ENCODE data around the gene SREBF1.

Gene SREBF1

GRCh38 chr17:17767154-17767869 is 69.5 kb downstream of the SREBF1 start:
- Histone ChIP-seq H3K4me3 (ENCODE audit: low read depth in 1 of 2, low read length in 2 of 2) (no peak overlapping the region), H3K4me1 (ENCODE audit: control insufficient read depth in 1 of 2, insufficient read depth in 2 of 2, low read length in 2 of 2) (peaks cover 7 to 75% of the 10 kb centered on the region in 2 donors), H3K27me3 (ENCODE audit: low read depth, low read length) (no peaks in the 10 kb centered on the region), H3K27ac (ENCODE audit: low read length) (no peak overlapping the region), H3K9me3 (ENCODE audit: control insufficient read depth in 1 of 2, low read length in 2 of 2) (no peaks in the 10 kb centered on the region), H3K36me3 (ENCODE audit: control insufficient read depth in 1 of 2, insufficient read depth in 2 of 2, low read length in 2 of 2) (no peaks in the 10 kb centered on the region)

DNA sequence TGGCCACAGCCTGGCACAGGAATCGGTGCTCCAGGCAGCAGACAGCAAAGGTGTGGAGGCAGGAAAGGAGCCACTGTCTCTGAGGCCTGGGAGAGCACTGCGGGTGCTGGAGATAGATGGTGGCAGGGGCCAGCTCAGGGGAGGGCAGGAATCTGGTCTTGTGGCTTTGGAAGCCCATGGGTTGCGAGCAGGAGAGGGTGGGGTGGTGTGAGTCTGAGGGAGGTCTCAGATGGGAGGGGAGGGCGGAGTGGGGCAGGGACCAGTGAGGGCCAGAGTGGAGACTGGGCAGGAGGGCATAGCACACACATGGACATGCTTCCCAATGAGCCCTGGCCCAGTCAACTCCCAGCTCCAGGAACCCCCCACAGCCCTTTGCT is 70.1 kb downstream of the SREBF1 start:
- no peak overlapping the region for H3K4me3 ChIP-seq (ENCODE audit: low read depth in 1 of 2, low read length in 2 of 2)
- peaks cover 7 to 74% of the 10 kb centered on the region in 2 donors for H3K4me1 ChIP-seq (ENCODE audit: control insufficient read depth in 1 of 2, insufficient read depth in 2 of 2, low read length in 2 of 2)
- H3K27ac ChIP-seq (ENCODE audit: low read length): no peak overlapping the region
- H3K9me3 ChIP-seq (ENCODE audit: control insufficient read depth in 1 of 2, low read length in 2 of 2): no peaks in the 10 kb centered on the region
- no peaks in the 10 kb centered on the region for H3K27me3 ChIP-seq (ENCODE audit: low read depth, low read length)
- no peaks in the 10 kb centered on the region for H3K36me3 ChIP-seq (ENCODE audit: control insufficient read depth in 1 of 2, insufficient read depth in 2 of 2, low read length in 2 of 2)

GRCh38 chr17:17766077-17766743 is 70.6 kb downstream of the SREBF1 start:
- H3K9me3 ChIP-seq (ENCODE audit: control insufficient read depth in 1 of 2, low read length in 2 of 2): no peaks in the 10 kb centered on the region
- H3K4me3 ChIP-seq (ENCODE audit: low read depth in 1 of 2, low read length in 2 of 2): no peak overlapping the region
- peaks cover 7 to 70% of the 10 kb centered on the region in 2 donors for H3K4me1 ChIP-seq (ENCODE audit: control insufficient read depth in 1 of 2, insufficient read depth in 2 of 2, low read length in 2 of 2)
- H3K27me3 ChIP-seq (ENCODE audit: low read depth, low read length): no peaks in the 10 kb centered on the region
- no peak overlapping the region for H3K27ac ChIP-seq (ENCODE audit: low read length)
- H3K36me3 ChIP-seq (ENCODE audit: control insufficient read depth in 1 of 2, insufficient read depth in 2 of 2, low read length in 2 of 2): no peaks in the 10 kb centered on the region

DNA sequence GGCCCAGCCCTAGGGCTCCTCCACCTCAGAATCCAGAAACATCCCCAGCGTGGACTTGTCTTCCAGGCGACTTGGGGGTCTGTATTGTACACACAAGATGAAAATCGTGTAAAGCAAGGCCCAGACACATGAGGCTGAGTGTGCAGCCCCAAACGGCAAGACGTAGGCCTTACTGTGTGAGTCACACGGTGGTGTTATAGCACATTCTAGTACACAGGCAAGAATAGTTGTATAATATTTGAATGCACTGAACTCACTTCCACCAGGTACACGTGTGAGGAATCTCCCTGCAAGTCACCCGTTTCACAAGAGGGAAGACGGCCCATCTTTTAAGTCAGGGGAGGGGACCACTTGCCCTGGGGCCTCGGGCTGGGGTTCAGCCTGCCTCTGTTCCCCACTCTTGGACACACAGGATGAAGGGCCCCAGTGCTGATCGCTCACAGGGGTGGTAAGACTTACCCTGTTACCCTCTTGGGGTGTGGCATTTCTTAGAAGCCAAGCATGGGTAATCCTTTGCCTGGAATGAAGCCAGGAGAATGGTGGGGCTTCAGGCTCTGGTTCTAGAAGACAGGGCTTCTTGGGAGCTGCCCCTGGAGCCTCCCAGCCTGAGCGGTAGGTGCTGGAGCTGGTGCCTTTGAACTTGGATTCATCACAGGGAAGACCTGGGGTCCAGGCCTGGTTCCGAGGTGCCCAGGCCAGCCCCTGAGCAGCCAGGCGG is 71.3 kb downstream of the SREBF1 start:
- H3K4me3 ChIP-seq (ENCODE audit: low read depth in 1 of 2, low read length in 2 of 2): no peak overlapping the region
- H3K27ac ChIP-seq (ENCODE audit: low read length): no peak overlapping the region
- no peaks in the 10 kb centered on the region for H3K36me3 ChIP-seq (ENCODE audit: control insufficient read depth in 1 of 2, insufficient read depth in 2 of 2, low read length in 2 of 2)
- H3K4me1 ChIP-seq (ENCODE audit: control insufficient read depth in 1 of 2, insufficient read depth in 2 of 2, low read length in 2 of 2): peaks cover 7 to 70% of the 10 kb centered on the region in 2 donors
- H3K9me3 ChIP-seq (ENCODE audit: control insufficient read depth in 1 of 2, low read length in 2 of 2): no peaks in the 10 kb centered on the region
- H3K27me3 ChIP-seq (ENCODE audit: low read depth, low read length): no peaks in the 10 kb centered on the region

GRCh38 chr17:17763734-17764133 is 73.1 kb downstream of the SREBF1 start:
- no peaks in the 10 kb centered on the region for H3K9me3 ChIP-seq (ENCODE audit: control insufficient read depth in 1 of 2, low read length in 2 of 2)
- peaks cover 7 to 53% of the 10 kb centered on the region in 2 donors for H3K4me1 ChIP-seq (ENCODE audit: control insufficient read depth in 1 of 2, insufficient read depth in 2 of 2, low read length in 2 of 2)
- H3K36me3 ChIP-seq (ENCODE audit: control insufficient read depth in 1 of 2, insufficient read depth in 2 of 2, low read length in 2 of 2): no peaks in the 10 kb centered on the region
- H3K27me3 ChIP-seq (ENCODE audit: low read depth, low read length): no peaks in the 10 kb centered on the region
- H3K27ac ChIP-seq (ENCODE audit: low read length): no peak overlapping the region
- H3K4me3 ChIP-seq (ENCODE audit: low read depth in 1 of 2, low read length in 2 of 2): no peak overlapping the region

DNA sequence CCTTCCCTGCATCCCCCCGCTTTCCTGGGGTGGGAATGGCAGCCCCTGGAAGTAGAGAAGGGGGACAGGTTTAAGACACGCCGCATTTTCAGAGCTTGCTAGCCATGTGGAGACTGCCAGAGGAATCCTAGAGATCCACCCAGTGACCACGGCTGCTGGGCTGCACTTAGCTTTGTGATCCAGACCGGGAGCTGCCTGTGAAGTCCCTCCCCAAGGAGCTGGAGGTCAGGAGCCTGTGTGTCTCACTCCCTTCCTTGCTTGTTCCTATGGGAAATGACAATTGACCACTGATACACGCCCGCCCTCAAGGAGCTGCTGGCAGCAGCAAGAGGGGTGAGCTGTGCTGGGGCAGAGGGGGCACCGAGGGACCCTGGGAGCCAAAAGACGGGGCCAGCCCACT is 73.7 kb downstream of the SREBF1 start:
- Histone ChIP-seq H3K27me3 (ENCODE audit: low read depth, low read length) (no peaks in the 10 kb centered on the region), H3K36me3 (ENCODE audit: control insufficient read depth in 1 of 2, insufficient read depth in 2 of 2, low read length in 2 of 2) (no peaks in the 10 kb centered on the region), H3K9me3 (ENCODE audit: control insufficient read depth in 1 of 2, low read length in 2 of 2) (no peaks in the 10 kb centered on the region), H3K4me1 (ENCODE audit: control insufficient read depth in 1 of 2, insufficient read depth in 2 of 2, low read length in 2 of 2) (peaks cover 7 to 47% of the 10 kb centered on the region in 2 donors), H3K4me3 (ENCODE audit: low read depth in 1 of 2, low read length in 2 of 2) (no peak overlapping the region), H3K27ac (ENCODE audit: low read length) (no peak overlapping the region)

DNA sequence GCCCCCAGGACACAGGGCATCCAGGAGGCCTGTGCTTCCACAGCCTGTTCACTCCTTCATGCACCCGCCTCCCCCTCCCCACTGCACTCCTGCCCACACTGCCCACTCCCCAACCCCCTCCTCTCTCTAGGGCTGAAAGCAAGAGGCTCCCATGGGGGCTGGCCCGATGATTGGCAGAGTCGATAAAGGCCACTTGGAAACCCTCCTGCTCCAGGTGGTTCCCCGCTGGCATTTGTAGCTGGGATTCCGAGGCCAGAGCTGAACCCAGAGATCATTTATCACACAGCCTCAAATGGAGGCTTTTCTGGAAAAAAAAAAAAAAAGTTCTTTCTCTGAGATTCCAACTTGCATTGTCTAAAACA is 74.1 kb downstream of the SREBF1 start:
- no peaks in the 10 kb centered on the region for H3K27me3 ChIP-seq (ENCODE audit: low read depth, low read length)
- H3K4me3 ChIP-seq (ENCODE audit: low read depth in 1 of 2, low read length in 2 of 2): no peak overlapping the region
- no peak overlapping the region for H3K27ac ChIP-seq (ENCODE audit: low read length)
- no peaks in the 10 kb centered on the region for H3K9me3 ChIP-seq (ENCODE audit: control insufficient read depth in 1 of 2, low read length in 2 of 2)
- H3K36me3 ChIP-seq (ENCODE audit: control insufficient read depth in 1 of 2, insufficient read depth in 2 of 2, low read length in 2 of 2): no peaks in the 10 kb centered on the region
- peaks cover 7 to 47% of the 10 kb centered on the region in 2 donors for H3K4me1 ChIP-seq (ENCODE audit: control insufficient read depth in 1 of 2, insufficient read depth in 2 of 2, low read length in 2 of 2)
